Cardiac muscle cell (in vitro differentiated cells and primary cell): ENCODE data around the gene LILRA1. TPM values are rescaled to one million over a fixed set of nuclear protein-coding genes. Genes with fewer than 3 reads are reported as not detected.
"Not testable (repeated sequence)": the region's sequence is repeated elsewhere in the genome, so short reads cannot be mapped to it uniquely, and the experiment has no call there.

Experiments used
- DNase-seq, 2 donors: peaks; one replicate each; pipeline versions ENCODE4 v3.0.0 to v3.0.0-alpha.2; 2010 to 2017; ENCODE audit warnings: low read depth in 1 of 2, low spot score in 1 of 2
- H3K27ac ChIP-seq: fragments of 200-600 bp; sonication (generic); 2 replicates; pipeline ENCODE4 v1.5.1; 2016
- H3K27me3 ChIP-seq: fragments of 200-600 bp; sonication (generic); 2 replicates; pipeline ENCODE4 v1.6.0; 2016; ENCODE audit warnings: control low read depth
- H3K36me3 ChIP-seq: fragments of 200-600 bp; sonication (generic); 2 replicates; pipeline ENCODE4 v1.5.1; 2016; ENCODE audit warnings: control low read depth
- H3K4me1 ChIP-seq: fragments of 200-600 bp; sonication (generic); 2 replicates; pipeline ENCODE4 v1.8.1; 2017; ENCODE audit warnings: low read depth, mild to moderate bottlenecking, mixed run types
- H3K4me3 ChIP-seq: fragments of 200-600 bp; sonication (generic); 2 replicates; pipeline ENCODE4 v1.5.1; 2016; ENCODE audit warnings: mild to moderate bottlenecking
- H3K9me3 ChIP-seq: fragments of 200-600 bp; sonication (generic); 2 replicates; pipeline ENCODE4 v1.5.1; 2017; ENCODE audit warnings: low read depth, mild to moderate bottlenecking, control low read depth
- polyA plus RNA-seq: library from polyadenylated mRNA; unstranded; fragments of >200 nt; fragmentation: Nextera tagmentation; extraction: Ambion mirVana; gene quantifications from 2 replicates; pipeline ENCODE4 v1.2.1, GENCODE V29; 2016
- total RNA-seq: library from RNA; depleted of rRNA; stranded (reverse); fragments of >200 nt; gene quantifications from 2 replicates; pipeline ENCODE4 v1.2.3, GENCODE V29; 2016
- TF ChIP-seq, protein P1 (sequence below): IDR thresholded peaks from 2 replicates; pipeline ENCODE4 v1.5.1; 2012; ENCODE audit warnings: low read depth, mild to moderate bottlenecking, low read length

Gene LILRA1
- total and polyA plus RNA-seq, 2 experiments from 2014 or later = not detected

DNA sequence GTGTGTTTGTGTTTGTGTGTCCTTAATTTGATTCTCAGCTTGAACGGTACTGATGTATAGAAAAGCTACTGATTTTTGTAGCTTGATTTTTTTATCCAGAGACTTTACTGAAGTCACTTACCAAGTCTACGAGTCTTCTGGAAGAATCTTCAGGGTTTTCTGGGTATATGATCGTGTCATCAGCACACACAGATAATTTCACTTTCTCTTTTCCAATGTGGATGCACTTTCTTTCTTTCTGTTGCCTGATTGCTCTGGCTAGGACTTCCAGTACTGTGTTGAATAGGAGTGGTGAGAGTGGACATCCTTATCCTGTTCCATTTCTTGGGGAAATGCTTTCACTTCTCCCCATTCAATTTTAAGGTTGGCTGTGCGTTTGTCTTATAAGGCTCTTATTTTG, 29.0 kb downstream of the LILRA1 start:
- H3K9me3 ChIP-seq = no peaks in the 10 kb centered on the region
- H3K4me1 ChIP-seq = no peaks in the 10 kb centered on the region
- H3K27me3 ChIP-seq = no peaks in the 10 kb centered on the region
- no peak for DNase-seq
- no peak overlapping the region for H3K27ac ChIP-seq
- no peaks in the 10 kb centered on the region for H3K36me3 ChIP-seq
- no peak overlapping the region for H3K4me3 ChIP-seq
- TF ChIP-seq, protein P1, sequence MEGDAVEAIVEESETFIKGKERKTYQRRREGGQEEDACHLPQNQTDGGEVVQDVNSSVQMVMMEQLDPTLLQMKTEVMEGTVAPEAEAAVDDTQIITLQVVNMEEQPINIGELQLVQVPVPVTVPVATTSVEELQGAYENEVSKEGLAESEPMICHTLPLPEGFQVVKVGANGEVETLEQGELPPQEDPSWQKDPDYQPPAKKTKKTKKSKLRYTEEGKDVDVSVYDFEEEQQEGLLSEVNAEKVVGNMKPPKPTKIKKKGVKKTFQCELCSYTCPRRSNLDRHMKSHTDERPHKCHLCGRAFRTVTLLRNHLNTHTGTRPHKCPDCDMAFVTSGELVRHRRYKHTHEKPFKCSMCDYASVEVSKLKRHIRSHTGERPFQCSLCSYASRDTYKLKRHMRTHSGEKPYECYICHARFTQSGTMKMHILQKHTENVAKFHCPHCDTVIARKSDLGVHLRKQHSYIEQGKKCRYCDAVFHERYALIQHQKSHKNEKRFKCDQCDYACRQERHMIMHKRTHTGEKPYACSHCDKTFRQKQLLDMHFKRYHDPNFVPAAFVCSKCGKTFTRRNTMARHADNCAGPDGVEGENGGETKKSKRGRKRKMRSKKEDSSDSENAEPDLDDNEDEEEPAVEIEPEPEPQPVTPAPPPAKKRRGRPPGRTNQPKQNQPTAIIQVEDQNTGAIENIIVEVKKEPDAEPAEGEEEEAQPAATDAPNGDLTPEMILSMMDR = no peak

DNA sequence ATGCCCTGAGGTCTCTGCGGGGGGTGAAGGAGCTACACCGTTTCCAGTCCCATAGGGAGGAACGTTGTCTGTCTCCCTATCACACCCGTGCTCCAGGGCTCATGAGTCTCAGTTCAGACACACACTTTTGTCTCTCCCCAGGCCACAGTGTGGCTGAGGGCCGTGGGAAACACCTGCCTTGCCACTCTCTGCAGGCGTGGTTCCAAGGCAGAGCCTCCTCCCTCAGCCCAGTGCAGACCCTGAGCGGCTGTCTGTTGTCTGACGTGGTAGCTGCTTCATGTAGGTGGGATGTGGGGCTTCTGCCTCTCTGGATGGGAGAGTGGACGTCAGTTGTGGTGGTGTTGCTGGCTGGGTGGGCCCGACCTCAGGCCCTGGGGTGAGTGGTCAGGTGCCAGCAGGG, 30.8 kb downstream of the LILRA1 start:
- H3K27ac ChIP-seq, H3K9me3 ChIP-seq: not testable (repeated sequence)

DNA sequence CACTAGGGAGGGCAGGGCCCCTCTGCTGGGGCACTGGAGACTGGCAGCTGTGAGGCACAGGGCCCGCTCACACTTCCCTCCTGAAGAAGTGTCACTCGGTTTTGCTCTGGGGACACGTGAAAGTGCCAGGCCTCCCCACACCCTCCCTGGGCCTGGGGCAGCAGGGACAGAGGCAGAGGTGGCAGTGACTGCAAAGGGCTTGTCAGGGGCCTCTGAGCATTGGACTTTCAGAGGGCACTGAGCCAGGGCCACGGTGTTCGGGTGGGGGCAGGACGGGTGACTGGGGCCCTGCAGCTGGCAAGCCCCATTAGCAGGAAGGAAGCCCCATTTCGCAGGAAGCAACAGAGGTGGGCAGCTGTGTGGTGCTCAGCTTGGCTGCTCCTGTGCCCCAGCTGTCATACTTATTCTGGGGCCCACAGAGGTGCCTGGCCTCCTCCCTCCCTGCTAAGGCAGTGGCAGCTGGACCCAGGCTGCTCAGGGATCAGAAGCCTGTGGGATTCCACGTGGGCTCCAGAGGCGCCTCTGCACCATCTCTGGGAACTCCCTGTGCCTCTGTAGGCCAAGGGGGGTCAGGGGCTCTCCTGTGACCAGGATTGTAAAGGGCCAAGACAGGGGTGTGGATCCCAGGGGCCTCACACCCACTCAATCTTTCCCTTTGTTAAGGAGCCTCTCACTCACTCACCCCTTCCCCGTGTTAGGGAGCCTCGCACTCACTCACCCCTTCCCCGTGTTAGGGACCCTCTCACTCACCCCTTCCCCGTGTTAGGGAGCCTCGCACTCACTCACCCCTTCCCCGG, 31.7 kb downstream of the LILRA1 start:
- DNase-seq, H3K4me1 ChIP-seq, H3K27ac ChIP-seq, H3K27me3 ChIP-seq, H3K9me3 ChIP-seq, H3K4me3 ChIP-seq, H3K36me3 ChIP-seq: not testable (repeated sequence)

More for the DNA sequence above, 30.8 kb downstream of the LILRA1 start:
- not testable (repeated sequence) for H3K4me3 ChIP-seq, DNase-seq, H3K36me3 ChIP-seq, H3K4me1 ChIP-seq, H3K27me3 ChIP-seq

DNA sequence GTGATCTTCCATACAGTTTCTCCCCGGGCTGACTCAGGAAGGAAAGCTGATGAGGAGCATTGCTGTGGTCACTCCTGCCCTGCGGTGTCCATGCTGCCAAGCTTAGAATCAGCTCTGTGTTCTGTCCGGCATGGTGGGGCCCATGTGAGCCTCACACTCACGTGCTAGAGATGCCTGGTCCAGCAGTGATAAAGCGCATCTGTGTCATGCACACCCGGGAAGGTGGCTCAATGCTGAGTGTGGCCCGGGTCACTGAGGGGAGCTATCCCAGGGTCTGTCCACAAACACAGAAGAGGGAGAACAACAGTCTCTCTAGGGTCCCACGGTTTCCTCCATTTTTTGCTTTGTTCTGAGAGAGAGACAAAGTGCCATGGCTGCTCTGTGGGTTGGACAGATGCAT, 33.3 kb downstream of the LILRA1 start:
- Histone ChIP-seq H3K36me3 (no peaks in the 10 kb centered on the region), H3K27ac (no peak overlapping the region), H3K4me1 (no peaks in the 10 kb centered on the region), H3K27me3 (no peaks in the 10 kb centered on the region), H3K4me3 (no peak overlapping the region), H3K9me3 (no peaks in the 10 kb centered on the region)
- no peak for DNase-seq
- TF ChIP-seq, protein P1 = no peak

DNA sequence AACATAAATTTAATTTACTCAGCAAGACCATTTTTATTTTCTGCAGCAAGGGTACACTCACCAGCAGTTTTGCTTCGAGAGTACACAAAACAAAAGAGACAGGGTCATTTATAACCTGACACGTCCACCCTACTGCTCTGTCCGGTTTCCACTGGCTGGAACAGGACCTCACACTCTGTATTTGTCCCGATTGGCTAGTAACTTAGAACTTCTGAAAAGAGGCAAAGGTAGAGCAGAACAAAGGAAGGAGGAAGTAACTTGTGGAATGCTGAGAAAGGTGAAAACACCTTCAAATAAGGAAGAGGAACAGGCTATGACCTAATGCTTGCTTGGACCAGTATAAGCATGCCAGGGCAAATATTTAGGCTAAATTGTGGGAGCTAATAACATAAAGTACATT, 34.5 kb downstream of the LILRA1 start:
- H3K36me3 ChIP-seq, H3K27me3 ChIP-seq, DNase-seq, H3K9me3 ChIP-seq, H3K27ac ChIP-seq, H3K4me3 ChIP-seq, H3K4me1 ChIP-seq: not testable (repeated sequence)

DNA sequence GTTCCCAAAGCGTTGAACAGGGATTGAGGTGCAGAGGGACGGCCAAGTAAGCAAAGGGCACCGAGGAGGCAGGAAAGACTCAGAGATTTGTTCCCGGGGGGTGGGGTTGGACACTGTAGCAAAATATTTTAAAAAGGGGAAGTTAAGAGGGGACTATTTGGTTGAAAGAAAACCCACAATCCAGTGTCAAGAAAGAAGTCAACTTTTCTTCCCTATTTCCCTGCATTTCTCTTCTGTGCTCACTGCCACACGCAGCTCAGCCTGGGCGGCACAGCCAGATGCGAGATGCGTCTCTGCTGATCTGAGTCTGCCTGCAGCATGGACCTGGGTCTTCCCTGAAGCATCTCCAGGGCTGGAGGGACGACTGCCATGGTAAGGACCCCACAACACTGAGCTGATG, 36.8 kb downstream of the LILRA1 start, which contains the start of gene LILRB1:
Gene LILRB1 (plus strand): TSS at position 223 of the 400 bp plus-strand sequence. CDS start 590 bp downstream, outside the sequence.
- H3K27me3 ChIP-seq, H3K9me3 ChIP-seq, H3K4me3 ChIP-seq, H3K4me1 ChIP-seq, H3K36me3 ChIP-seq, H3K27ac ChIP-seq, DNase-seq: not testable (repeated sequence)

DNA sequence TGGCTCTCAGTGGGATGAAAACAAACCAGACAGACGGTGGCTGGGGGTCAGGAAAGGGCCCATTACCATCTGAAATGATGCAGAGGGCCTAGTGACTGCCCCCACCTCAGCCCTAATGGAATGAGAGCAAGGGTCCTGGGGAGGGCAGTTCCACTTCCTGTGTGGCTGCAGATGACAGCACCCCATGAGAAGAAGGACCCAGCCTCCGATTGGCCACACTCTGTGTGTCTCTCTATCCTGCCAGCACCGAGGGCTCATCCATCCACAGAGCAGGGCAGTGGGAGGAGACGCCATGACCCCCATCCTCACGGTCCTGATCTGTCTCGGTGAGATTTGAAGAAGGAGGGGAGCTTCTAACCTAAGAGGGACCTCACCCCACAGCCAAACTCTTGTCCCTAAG, 37.4 kb downstream of the LILRA1 start:
- Histone ChIP-seq H3K36me3 (no peaks in the 10 kb centered on the region), H3K4me1 (no peaks in the 10 kb centered on the region), H3K27ac (no peak overlapping the region), H3K9me3 (no peaks in the 10 kb centered on the region), H3K4me3 (no peak overlapping the region), H3K27me3 (no peaks in the 10 kb centered on the region)
- no peak for DNase-seq
- TF ChIP-seq, protein P1 = no peak

DNA sequence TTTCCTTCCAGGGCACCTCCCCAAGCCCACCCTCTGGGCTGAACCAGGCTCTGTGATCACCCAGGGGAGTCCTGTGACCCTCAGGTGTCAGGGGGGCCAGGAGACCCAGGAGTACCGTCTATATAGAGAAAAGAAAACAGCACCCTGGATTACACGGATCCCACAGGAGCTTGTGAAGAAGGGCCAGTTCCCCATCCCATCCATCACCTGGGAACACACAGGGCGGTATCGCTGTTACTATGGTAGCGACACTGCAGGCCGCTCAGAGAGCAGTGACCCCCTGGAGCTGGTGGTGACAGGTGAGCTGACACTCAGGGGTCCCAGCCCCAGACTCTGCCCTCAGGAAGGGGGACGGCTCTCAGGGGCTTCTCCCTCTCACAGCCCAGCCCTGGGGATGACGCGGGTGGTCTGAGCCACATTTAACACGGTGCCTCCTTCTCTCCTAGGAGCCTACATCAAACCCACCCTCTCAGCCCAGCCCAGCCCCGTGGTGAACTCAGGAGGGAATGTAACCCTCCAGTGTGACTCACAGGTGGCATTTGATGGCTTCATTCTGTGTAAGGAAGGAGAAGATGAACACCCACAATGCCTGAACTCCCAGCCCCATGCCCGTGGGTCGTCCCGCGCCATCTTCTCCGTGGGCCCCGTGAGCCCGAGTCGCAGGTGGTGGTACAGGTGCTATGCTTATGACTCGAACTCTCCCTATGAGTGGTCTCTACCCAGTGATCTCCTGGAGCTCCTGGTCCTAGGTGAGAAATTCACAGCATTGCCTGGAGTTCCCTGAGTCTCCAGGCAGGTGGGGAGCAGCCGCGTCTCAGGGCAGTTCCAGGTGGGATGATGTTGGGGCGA, 38.3 kb downstream of the LILRA1 start:
- not testable (repeated sequence) for H3K4me3 ChIP-seq, H3K4me1 ChIP-seq, H3K36me3 ChIP-seq, H3K27ac ChIP-seq, DNase-seq, H3K27me3 ChIP-seq, H3K9me3 ChIP-seq

DNA sequence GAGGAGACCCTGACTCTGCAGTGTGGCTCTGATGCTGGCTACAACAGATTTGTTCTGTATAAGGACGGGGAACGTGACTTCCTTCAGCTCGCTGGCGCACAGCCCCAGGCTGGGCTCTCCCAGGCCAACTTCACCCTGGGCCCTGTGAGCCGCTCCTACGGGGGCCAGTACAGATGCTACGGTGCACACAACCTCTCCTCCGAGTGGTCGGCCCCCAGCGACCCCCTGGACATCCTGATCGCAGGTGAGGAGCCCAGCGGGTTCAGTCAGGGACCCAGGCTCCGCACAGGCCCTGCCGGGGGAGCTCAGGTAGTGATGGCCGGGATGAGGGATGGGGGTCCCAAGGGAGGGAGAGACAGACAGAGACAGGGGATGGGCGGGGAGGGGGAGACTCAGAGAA, 39.1 kb downstream of the LILRA1 start:
- H3K27ac ChIP-seq, H3K27me3 ChIP-seq, H3K4me1 ChIP-seq, H3K4me3 ChIP-seq, H3K9me3 ChIP-seq, DNase-seq, H3K36me3 ChIP-seq: not testable (repeated sequence)
